ENCODE measurements around the gene DGKQ. TPM values are rescaled to one million over a fixed set of nuclear protein-coding genes. Genes with fewer than 3 reads are reported as not detected.
"Not testable (repeated sequence)": the region's sequence is repeated elsewhere in the genome, so short reads cannot be mapped to it uniquely, and the experiment has no call there.

DGKQ gene
- total RNA-seq, 2 experiments from 2014 or later: 9.3 to 11.3 TPM

DNA sequence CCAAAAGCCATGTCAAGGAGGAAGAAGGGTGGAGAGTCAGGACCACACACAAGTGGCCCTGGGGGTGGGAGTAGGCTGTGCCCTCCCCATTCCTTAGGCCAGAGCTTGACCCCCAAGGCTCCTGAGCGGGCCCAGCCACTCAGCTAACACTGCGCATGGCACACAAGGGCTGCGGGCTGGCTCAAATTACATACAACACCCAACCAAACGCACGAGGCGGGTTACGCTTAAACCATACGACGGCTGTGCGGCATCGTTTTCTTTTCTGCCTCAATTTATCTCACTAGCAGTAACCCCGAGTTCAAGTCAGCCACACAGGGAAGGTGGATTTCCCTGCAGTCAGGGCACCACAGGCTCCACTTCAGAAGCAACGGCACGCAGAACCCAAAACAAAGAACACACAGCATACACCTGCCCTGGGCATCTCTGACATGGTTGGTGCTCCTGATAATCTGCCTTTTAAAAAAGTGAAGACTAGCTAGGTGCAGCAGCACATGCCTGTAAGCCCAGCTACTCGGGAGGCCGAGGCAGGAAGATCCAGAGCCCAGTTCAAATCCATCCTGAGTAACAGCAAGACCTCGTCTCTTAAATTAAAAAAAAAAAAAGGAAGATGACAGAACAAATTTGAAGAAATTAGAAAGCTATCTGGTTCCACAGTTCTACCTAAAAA is 44.1 kb downstream of the DGKQ start:
- H3K4me3 Mint-ChIP-seq: no peak overlapping the region
- no peak for ATAC-seq
- ChIA-PET POLR2A (interaction anchor here (0.6 to 0.7 kb wide), 2 partner anchors 30 to 123 kb away, joined by 3 to 4 read pairs; no protein-coding TSS in a partner anchor), CTCF (interaction anchor here (1.2 kb wide), 2 partner anchors 15 to 58 kb away, joined by 3 read pairs; no protein-coding TSS in a partner anchor)
- peaks cover 6% of the 10 kb centered on the region for H3K36me3 Mint-ChIP-seq (ENCODE audit: low read depth)
- no peaks in the 10 kb centered on the region for H3K9me3 Mint-ChIP-seq (ENCODE audit: low read depth)
- no peak for DNase-seq
- peaks cover 48% of the 10 kb centered on the region for H3K4me1 Mint-ChIP-seq
- H3K27me3 Mint-ChIP-seq: no peaks in the 10 kb centered on the region
- intact Hi-C loops (cut with DNase I, micrococcal nuclease): no loop called here
- H3K27ac Mint-ChIP-seq: no peak overlapping the region

DNA sequence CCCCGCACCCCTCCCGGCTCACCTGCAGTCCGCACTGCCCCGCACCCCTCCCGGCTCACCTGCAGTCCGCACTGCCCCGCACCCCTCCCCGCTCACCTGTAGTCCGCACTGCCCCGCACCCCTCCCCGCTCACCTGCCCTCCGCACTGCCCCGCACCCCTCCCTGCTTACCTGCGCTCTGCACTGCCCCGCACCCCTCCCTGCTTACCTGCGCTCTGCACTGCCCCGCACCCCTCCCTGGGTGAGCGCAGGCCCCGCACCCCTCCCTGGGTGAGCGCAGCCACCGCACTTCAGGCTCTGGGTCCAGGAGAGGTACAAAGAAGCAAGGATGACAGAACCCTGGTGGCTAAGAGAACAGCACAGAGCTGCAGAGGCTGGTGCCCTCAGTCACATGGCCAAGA is 45.8 kb downstream of the DGKQ start:
- H3K9me3 Mint-ChIP-seq (ENCODE audit: low read depth); DNase-seq; H3K4me3 Mint-ChIP-seq; CTCF ChIA-PET; intact Hi-C loops (cut with DNase I, micrococcal nuclease); POLR2A ChIA-PET; H3K27me3 Mint-ChIP-seq; H3K27ac Mint-ChIP-seq; ATAC-seq: not testable (repeated sequence)
- Mint-ChIP-seq H3K4me1 (peaks cover 53% of the 10 kb centered on the region), H3K36me3 (ENCODE audit: low read depth) (peaks cover 13% of the 10 kb centered on the region)

DNA sequence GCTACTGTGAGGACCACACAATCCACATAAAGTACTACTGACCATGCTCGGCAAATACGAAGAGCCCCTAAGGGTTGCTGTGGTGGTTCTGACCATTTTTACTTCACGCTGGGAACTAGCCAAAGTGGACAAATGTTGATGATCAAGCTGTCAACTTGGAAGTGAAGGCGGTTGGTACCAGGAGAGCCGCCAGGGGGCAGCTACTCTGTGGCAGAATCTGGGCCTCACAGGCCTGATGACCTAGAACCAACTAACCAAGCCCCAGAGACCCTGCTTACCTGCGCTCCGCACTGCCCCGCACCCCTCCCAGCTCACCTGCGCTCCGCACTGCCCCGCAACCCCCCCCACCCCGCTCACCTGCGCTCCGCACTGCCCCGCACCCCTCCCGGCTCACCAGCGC is 46.8 kb downstream of the DGKQ start:
- Mint-ChIP-seq H3K27ac (no peak overlapping the region), H3K27me3 (no peaks in the 10 kb centered on the region), H3K4me1 (peaks cover 62% of the 10 kb centered on the region), H3K9me3 (ENCODE audit: low read depth) (no peaks in the 10 kb centered on the region), H3K36me3 (ENCODE audit: low read depth) (peaks cover 19% of the 10 kb centered on the region), H3K4me3 (no peak overlapping the region)
- DNase-seq: no peak
- CTCF ChIA-PET: no interaction called here
- POLR2A ChIA-PET: no interaction called here
- ATAC-seq: no peak
- intact Hi-C loops (cut with DNase I, micrococcal nuclease): no loop called here

DNA sequence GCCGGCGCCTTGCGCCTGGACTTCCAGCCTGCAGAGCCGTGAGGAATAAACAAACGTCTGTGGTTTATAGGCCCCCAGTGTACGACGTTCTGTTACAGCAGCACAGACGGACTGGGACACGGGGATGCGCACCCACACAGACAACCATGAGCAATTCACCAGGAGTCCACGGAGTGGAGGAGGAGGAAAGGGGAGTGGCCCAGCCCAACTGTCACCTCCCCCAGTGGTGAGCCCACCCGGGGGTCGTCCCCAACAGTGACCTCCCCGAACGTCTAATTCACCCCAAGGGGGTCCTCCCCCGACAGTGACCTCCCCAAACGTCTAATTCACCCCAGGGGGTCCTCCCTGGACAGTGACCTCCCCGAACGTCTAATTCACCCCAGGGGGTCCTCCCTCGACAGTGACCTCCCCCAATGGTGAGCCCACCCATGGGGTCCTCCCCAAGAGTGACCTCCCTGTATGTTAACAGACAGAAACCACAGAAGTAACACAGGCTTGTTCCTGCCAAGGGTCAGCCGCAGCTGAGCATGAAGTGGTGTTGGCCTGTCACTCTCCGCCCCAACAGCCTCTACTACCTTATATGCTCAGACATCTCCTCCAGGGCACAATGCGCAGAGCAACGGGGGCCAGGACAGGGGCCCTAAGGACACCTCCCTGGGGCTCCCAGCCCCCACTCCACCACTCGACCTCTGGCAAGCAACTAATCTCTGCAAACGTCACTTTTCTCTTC is 47.4 kb downstream of the DGKQ start:
- intact Hi-C loops (cut with DNase I, micrococcal nuclease): no loop called here
- Mint-ChIP-seq H3K27ac (peak overlapping the region; percentile 55), H3K4me3 (no peak overlapping the region), H3K36me3 (ENCODE audit: low read depth) (peaks cover 22% of the 10 kb centered on the region), H3K4me1 (peaks cover 64% of the 10 kb centered on the region), H3K9me3 (ENCODE audit: low read depth) (no peaks in the 10 kb centered on the region), H3K27me3 (no peaks in the 10 kb centered on the region)
- ATAC-seq (no peak), DNase-seq (no peak)
- POLR2A ChIA-PET: no interaction called here
- CTCF ChIA-PET: no interaction called here

DNA sequence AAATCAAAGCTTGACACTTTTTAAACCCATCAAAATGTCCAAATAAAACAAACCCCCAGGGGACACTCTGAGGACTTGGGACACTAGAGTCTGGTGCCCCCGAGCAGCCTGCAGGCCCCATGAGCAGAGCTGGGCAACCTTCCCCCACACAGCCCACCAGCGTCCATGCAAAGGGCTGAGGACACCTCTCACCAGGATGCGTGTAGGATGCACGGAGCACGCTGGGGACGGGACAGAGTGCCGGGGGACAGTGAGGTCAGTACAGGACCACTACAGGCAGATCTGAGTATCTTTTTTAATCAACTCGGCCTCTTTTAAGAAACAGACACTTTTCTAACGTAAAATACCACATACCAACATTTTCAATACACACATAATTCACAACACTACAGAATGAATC is 48.2 kb downstream of the DGKQ start:
- Mint-ChIP-seq H3K9me3 (ENCODE audit: low read depth) (no peaks in the 10 kb centered on the region), H3K36me3 (ENCODE audit: low read depth) (peaks cover 24% of the 10 kb centered on the region), H3K27ac (no peak overlapping the region), H3K27me3 (no peaks in the 10 kb centered on the region), H3K4me3 (no peak overlapping the region), H3K4me1 (peaks cover 58% of the 10 kb centered on the region)
- ATAC-seq: no peak
- ChIA-PET POLR2A (no interaction called here), CTCF (no interaction called here)
- intact Hi-C loops (cut with DNase I, micrococcal nuclease): no loop called here
- DNase-seq: no peak

DNA sequence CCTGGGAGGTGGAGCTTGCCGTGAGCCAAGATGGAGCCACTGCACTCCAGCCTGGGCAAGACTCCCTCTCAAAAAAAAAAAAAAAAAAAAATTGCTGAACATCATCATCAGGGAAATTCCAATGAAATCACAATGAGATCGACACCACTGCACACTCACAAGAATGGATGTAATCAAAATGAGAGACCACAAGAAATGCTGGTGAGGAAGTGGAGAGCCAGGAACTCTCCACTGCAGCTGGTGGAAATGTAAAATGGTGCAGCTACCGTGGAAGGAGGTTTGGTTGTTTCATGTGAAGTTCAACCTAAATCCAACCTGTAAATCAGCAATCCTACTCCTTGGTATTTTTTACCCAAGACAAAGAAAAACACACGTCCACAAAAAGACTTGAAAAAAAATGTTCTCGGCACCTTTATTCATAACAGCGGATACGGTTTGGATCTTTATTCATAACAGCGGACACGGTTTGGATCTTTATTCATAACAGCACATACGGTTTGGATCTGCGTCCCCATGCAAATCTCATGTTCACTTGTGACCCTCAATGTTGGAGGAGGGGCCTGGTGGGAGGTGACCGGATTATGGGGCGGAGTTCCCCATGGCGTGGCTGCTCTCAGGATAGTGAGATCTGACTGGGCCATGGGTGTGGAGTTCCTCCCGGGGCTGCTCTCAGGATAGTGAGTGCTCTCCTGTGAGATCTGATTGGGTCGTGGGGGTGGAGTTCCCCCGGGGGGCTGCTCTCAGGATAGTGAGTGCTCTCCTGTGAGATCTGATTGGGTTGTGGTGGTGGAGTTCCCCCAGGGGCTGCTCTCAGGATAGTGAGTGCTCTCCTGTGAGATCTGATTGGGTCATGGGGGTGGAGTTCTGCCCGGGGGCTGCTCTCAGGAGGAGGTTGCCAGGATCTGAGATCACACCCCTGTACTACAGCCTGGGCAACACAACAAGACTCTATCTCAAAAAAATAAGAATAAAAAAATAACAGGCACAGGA is 49.0 kb downstream of the DGKQ start:
- ChIA-PET POLR2A (interaction anchor here (1.1 kb wide), 1 partner anchor 422 kb away, joined by 4 read pairs; the partner anchor contains the start of gene UVSSA), CTCF (interaction anchor here (0.6 to 1.4 kb wide), 3 partner anchors 8 to 73 kb away, joined by 3 to 4 read pairs (median 3); partner anchors contain the start of genes GAK and TMEM175)
- H3K4me3 Mint-ChIP-seq: peak overlapping the region; percentile 20
- ATAC-seq (peak; percentile 67), DNase-seq (peak; percentile 60)
- peak overlapping the region; percentile 87 for H3K27ac Mint-ChIP-seq
- intact Hi-C loops (cut with DNase I, micrococcal nuclease): no loop called here
- H3K27me3 Mint-ChIP-seq: no peaks in the 10 kb centered on the region
- H3K4me1 Mint-ChIP-seq: peaks cover 59% of the 10 kb centered on the region
- H3K36me3 Mint-ChIP-seq (ENCODE audit: low read depth): peaks cover 30% of the 10 kb centered on the region
- no peaks in the 10 kb centered on the region for H3K9me3 Mint-ChIP-seq (ENCODE audit: low read depth)

DNA sequence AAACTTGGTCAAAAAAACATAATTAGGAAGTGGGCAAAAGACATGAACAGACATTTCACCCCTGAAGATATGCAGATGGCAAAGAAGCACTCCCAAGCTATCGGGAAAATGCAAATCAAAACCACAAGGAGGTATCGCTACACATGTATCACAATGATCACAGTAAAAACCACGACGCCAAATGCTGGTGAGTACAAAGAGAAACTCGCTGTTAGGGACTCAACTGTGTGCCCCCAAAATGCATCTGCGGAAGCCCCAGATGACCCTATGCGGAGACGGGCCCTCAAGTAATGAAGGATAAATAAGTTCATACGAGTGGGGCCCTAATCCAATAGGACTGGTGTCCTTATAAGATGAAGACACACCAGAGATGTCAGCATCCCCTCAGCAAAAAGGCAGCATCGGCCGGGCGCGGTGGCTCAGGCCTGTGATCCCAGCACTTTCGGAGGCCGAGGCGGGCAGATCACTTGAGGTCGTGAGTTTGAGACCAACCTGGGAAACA is 51.5 kb downstream of the DGKQ start:
- Mint-ChIP-seq H3K27ac (peak overlapping the region; percentile 68), H3K27me3 (no peaks in the 10 kb centered on the region), H3K4me1 (peaks cover 64% of the 10 kb centered on the region), H3K36me3 (ENCODE audit: low read depth) (peaks cover 39% of the 10 kb centered on the region), H3K9me3 (ENCODE audit: low read depth) (peaks cover 7% of the 10 kb centered on the region), H3K4me3 (peak overlapping the region; percentile 38)
- DNase-seq (peak; percentile 48), ATAC-seq (peak; percentile 57)
- POLR2A ChIA-PET: interaction anchor here (1.0 kb wide), 1 partner anchor 9 kb away, joined by 4 read pairs; no protein-coding TSS in a partner anchor
- CTCF ChIA-PET: interaction anchor here (0.7 to 0.9 kb wide), 2 partner anchors 25 to 51 kb away, joined by 3 read pairs; no protein-coding TSS in a partner anchor
- intact Hi-C loops (cut with DNase I, micrococcal nuclease): no loop called here

DNA sequence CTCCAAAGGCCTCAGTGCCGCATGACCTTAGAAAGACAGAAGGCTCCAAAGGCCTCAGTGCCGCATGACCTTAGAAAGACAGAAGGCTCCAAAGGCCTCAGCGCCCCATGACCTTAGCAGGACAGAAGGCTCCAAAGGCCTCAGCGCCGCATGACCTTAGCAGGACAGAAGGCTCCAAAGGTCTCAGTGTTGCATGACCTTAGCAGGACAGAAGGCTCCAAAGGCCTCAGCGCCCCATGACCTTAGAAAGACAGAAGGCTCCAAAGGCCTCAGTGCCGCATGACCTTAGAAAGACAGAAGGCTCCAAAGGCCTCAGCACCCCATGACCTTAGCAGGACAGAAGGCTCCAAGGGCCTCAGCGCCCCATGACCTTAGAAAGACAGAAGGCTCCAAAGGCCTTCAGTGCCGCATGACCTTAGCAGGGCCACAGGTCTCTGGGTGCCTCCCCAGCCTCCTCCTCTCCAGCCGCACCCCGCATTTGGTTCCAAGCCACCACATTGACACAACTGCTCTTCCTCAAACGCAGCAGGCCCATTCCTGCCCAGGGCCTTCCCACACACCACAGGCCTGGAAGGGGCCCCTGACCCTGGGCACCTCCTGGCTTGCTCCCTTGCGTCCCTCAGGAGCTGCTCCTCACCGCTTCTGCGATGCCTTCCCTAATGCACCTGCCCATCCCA is 54.2 kb downstream of the DGKQ start:
- H3K27ac Mint-ChIP-seq; ATAC-seq; intact Hi-C loops (cut with DNase I, micrococcal nuclease); CTCF ChIA-PET; H3K4me3 Mint-ChIP-seq; H3K27me3 Mint-ChIP-seq; POLR2A ChIA-PET; H3K9me3 Mint-ChIP-seq (ENCODE audit: low read depth): not testable (repeated sequence)
- H3K4me1 Mint-ChIP-seq: peaks cover 64% of the 10 kb centered on the region
- peak; percentile 0 for DNase-seq
- H3K36me3 Mint-ChIP-seq (ENCODE audit: low read depth): peaks cover 32% of the 10 kb centered on the region

DNA sequence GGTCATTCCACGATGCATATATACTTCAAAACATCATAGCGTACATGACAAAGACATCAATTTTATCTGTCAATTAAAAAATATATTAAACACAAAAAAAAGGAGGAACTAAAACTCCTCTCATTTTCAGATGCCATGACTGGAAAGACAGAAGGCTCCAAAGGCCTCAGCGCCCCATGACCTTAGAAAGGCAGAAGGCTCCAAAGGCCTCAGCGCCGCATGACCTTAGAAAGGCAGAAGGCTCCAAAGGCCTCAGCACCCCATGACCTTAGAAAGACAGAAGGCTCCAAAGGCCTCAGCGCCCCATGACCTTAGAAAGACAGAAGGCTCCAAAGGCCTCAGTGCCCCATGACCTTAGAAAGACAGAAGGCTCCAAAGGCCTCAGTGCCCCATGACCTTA is 54.8 kb downstream of the DGKQ start:
- H3K9me3 Mint-ChIP-seq (ENCODE audit: low read depth); H3K27ac Mint-ChIP-seq; ATAC-seq; intact Hi-C loops (cut with DNase I, micrococcal nuclease); H3K4me3 Mint-ChIP-seq; CTCF ChIA-PET; POLR2A ChIA-PET; H3K27me3 Mint-ChIP-seq; DNase-seq: not testable (repeated sequence)
- peaks cover 62% of the 10 kb centered on the region for H3K4me1 Mint-ChIP-seq
- H3K36me3 Mint-ChIP-seq (ENCODE audit: low read depth): peaks cover 30% of the 10 kb centered on the region

DNA sequence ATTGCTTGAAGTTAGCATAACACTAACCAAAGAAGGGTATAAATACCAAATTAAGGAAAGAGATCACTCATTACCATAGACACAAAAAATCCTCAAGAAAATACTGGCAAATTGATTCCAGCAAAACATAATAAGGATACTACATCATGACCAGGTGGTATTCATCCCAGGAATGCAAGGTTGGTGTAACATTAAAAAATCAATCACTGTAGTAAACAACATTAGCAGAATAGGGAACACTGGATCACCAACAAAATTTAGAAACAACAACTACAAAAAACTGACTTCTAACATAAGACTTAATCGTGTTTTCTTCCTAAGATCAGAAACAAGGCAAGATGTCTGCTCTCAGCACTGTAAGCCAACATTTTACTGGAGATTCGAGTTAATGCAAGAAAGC is 55.4 kb downstream of the DGKQ start:
- ATAC-seq (no peak), DNase-seq (no peak)
- H3K4me1 Mint-ChIP-seq: peaks cover 59% of the 10 kb centered on the region
- ChIA-PET CTCF (no interaction called here), POLR2A (interaction anchor here (0.5 kb wide), 1 partner anchor 62 kb away, joined by 3 read pairs; no protein-coding TSS in a partner anchor)
- no peaks in the 10 kb centered on the region for H3K27me3 Mint-ChIP-seq
- peaks cover 7% of the 10 kb centered on the region for H3K9me3 Mint-ChIP-seq (ENCODE audit: low read depth)
- intact Hi-C loops (cut with DNase I, micrococcal nuclease): no loop called here
- H3K4me3 Mint-ChIP-seq: no peak overlapping the region
- H3K27ac Mint-ChIP-seq: peak overlapping the region; percentile 34
- peaks cover 30% of the 10 kb centered on the region for H3K36me3 Mint-ChIP-seq (ENCODE audit: low read depth)

DNA sequence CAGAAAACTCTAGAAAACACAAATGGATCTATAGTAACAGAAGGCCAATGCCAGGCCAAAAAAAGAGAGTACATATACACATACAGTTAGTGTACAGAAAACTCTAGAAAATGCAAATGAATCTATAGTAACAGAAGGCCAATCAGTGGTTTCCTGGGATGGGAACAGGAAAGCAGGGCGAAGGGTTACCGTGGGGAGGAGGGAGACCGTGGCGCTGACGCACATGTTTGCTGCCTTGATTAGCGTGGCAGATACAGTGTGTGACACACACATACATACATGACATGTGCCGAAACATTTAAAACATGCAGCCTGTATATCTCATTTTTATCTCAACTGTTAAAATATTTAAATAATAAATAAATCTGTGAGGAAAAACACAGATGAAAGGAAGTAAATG is 55.9 kb downstream of the DGKQ start:
- Mint-ChIP-seq H3K27me3 (no peaks in the 10 kb centered on the region), H3K9me3 (ENCODE audit: low read depth) (peaks cover 7% of the 10 kb centered on the region), H3K36me3 (ENCODE audit: low read depth) (peaks cover 26% of the 10 kb centered on the region), H3K27ac (no peak overlapping the region), H3K4me1 (peaks cover 54% of the 10 kb centered on the region), H3K4me3 (no peak overlapping the region)
- ChIA-PET POLR2A (no interaction called here), CTCF (no interaction called here)
- intact Hi-C loops (cut with DNase I, micrococcal nuclease): no loop called here
- ATAC-seq (no peak), DNase-seq (no peak)
